ENCODE data around the gene DIPK1C. TPM values are rescaled to one million over a fixed set of nuclear protein-coding genes. Genes with fewer than 3 reads are reported as not detected.

Gene DIPK1C
- total and polyA plus RNA-seq, 10 of the 15 experiments (the other 5 are each of a cell fraction or from before 2014, with no cell fraction given) = not detected

DNA sequence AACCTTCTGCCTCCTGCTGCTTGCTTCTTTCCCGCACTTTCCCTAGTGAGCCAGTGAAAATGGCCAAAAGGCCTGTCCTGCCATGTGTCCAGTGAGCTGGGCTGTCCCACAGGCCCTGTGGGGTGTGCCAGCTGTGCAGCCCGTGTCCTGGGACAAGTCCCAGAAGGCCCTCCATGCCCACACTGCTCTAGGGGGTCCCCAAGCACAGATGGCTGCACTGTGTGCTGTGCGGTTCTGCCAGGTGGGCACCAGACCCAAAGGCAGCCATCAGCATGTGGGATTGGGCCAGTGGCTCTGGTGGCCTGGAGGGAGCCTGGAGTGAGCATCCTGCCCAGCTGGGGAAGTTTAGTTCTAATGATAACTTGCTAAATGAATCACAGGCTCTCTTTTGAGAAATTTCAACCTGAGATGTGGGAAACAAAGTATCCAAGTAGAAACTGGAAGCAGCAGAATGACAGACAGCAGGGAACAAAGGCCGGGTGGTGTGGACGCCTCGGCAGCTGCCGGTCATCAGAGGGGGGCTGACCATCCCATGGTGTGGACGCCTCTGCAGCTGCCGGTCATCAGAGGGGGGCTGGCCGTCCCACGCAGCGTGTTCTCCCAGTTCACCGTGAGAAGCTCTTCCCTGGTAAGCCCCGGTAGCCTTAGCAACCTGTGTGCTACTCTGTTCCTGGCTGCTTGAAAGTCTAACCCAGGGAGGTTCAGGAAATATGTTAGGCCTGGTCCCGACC, 29.2 kb upstream of the DIPK1C start:
- Histone ChIP-seq H3K4me2 (ENCODE audit: control insufficient read depth, insufficient read depth) (no peak overlapping the region), H3K9ac (ENCODE audit: control insufficient read depth, insufficient read depth, low read length) (no peak overlapping the region), H3K27me3 (replicated peaks in 1 of 2; ENCODE audit: control insufficient read depth in 2 of 2, insufficient read depth in 2 of 2, low read length in 1 of 2) (no peaks in the 10 kb centered on the region), H4K20me1 (ENCODE audit: control insufficient read depth, insufficient read depth) (no peaks in the 10 kb centered on the region), H3K36me3 (ENCODE audit: control insufficient read depth in 2 of 2, insufficient read depth in 2 of 2, low read length in 1 of 2) (no peaks in the 10 kb centered on the region), H3K4me1 (ENCODE audit: control insufficient read depth, insufficient read depth, low read length) (peaks cover 13% of the 10 kb centered on the region), H2AFZ (ENCODE audit: control insufficient read depth, low read depth, low read length) (no peak overlapping the region), H3K27ac (ENCODE audit: control insufficient read depth, insufficient read depth) (no peak overlapping the region), H3K79me2 (ENCODE audit: control insufficient read depth, insufficient read depth, low read length) (no peaks in the 10 kb centered on the region), H3K9me3 (replicated peaks; ENCODE audit: control insufficient read depth, insufficient read depth, low read length) (no peaks in the 10 kb centered on the region), H3K4me3 (no peak overlapping the region)
- no peak; the same call in 2 of the 3 replicates for ATAC-seq
- ChIA-PET SMC1A (ENCODE audit: uncharacterized antibody, unreplicated experiment) (interaction anchor here (1.0 kb wide), 1 partner anchor 66 kb away, joined by 3 read pairs; no protein-coding TSS in a partner anchor), POLR2A (no interaction called here), RAD21 (ENCODE audit: unreplicated experiment) (interaction anchor here (1.0 kb wide), 1 partner anchor 144 kb away, joined by 3 read pairs; no protein-coding TSS in a partner anchor), CTCF (no interaction called here)
- WGBS (ENCODE audit: insufficient coverage, insufficient replicate concordance, low lambda C conversion rate, missing lambda C conversion rate) = 75% methylated on average over 14 of the region's 15 CpGs
- in situ Hi-C loops (cut with MboI) = no loop called here
- no peak for FAIRE-seq
- intact Hi-C loops (cut with micrococcal nuclease; ENCODE audit: unreplicated experiment) = no loop called here
- no TSS peak for BruUV-seq (replicated peaks)
- TF ChIP-seq ZBTB4 (CRISPR knock-in tag; IDR thresholded peaks at IDR 0.05) = no peak
- TF ChIP-seq NBN (IDR thresholded peaks at IDR 0.05) = no peak
- TF ChIP-seq ZNF274 (IDR thresholded peaks at IDR 0.05; ENCODE audit: insufficient read depth, insufficient read length) = no peak
- TF ChIP-seq DPF2 (IDR thresholded peaks at IDR 0.05) = no peak
- DNase-seq (ENCODE audit: low read depth, low spot score) = no peak
